HG03097 (cell line): ENCODE measurements around the gene NT5M.

ENCODE experiments used
- ATAC-seq: cut with Tn5 transposase; IDR thresholded peaks from one replicate; pipeline ENCODE4 v1.9.1; 2021; ENCODE audit not compliant: unreplicated experiment, low FRiP score

Gene NT5M

DNA sequence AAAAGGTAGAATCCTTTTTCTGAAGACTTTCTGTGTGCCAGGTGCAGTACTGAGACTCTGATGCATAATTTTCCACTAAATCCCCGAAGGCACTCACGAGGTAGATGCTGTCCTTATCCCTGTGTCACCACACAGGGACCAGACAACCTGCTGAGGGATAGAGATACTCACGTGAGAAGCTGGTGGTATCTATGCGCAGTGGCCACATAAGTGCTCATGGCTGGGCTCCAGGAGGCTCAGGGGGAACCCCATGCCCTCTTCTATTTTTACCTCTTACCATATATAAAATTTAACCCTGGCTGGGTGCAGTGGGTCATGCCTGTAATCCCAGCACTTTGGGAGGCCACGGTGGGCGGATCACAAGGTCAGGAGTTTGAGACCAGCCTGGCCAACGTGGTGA is 38.3 kb downstream of the NT5M start:
- ATAC-seq: no peak

DNA sequence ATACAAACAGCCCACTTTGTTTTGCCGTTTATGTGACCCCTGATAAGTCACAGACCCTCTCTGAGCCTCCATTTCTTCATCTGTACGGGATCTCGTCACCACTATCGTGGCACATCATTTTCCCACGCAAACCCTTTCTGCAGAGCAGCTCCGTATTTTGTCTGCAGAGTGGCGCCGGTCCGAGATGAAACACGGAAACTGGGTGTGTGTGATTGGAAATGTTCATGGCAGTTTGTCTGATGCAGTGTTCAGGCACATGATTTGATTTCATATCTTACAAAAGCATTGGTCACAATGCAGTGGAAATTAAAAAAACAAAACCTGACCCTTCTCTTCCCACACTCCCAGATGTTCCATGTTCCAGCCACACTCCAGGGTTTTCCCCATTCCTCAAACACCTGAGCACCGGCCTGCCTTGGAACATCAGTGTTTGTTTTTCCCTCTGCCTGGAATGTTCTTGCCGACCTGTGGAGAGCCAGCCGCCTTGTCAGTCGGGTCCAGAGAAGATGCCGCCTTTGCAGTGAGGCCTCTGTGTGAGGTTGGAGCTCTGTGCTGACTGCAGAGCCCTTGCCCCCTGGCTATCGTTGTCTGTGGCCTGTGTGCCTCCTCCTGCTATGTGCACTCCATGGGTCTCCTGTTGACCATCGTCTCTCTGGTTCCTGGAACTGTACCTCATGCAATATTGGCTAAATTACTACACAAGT is 39.2 kb downstream of the NT5M start:
- ATAC-seq: no peak

DNA sequence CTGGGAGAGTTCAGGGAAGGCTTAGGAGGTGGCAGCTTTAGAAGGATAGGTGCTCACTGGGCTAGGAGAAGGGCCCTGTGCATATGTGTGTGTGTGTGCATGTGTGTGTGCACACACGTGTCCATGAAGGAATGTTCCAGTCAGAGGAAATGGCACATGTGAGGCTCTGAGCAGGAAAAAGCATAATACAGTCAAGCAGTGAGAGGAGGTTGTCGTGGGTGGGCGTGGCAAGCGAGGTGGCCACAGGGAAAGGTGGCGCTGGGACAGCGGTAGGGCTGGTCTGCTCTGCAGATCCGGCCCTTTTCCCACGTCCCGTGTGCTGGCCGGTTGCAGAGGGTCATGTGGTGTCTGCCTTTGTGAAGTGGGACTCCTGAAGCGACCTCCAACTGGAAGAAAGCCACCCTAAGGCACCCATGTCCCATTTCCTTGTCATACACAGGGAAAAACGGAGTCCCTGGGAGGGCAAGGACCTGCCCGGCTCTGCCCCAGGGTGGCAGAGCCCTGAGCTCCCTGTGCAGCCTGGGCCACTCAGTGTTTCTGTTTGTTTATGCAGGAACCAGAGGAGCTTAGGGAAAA is 40.1 kb downstream of the NT5M start:
- ATAC-seq: no peak

DNA sequence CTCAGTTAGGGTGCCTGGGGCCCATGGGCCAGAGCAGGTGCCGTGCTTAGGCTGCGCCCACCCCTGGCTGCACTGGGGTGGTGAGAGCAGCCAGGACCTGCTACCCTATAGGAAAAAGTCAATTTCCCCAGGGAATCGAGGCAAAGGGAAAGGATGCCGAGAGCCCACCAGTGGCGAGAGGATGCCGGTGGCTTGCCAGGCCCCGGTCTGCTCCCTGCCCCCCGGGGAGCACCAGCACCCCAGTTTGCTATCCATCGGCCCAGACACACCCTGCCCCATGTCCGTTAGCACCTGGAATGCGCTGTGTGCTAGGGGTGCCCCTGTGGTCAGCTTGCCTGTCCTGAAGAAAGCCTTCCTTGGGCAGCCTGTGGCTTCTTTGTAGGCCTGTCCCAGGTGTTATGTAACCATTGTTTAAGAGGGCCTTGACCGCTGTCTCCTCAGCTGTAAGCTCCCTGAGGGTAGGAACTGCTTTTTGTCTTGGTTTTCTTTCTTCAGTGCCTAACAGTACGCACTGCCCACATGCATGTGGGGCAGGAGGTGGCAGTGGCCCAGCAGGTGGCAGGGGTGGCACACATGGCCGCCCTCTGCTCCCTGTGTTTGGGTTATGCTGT is 40.8 kb downstream of the NT5M start:
- ATAC-seq: no peak

DNA sequence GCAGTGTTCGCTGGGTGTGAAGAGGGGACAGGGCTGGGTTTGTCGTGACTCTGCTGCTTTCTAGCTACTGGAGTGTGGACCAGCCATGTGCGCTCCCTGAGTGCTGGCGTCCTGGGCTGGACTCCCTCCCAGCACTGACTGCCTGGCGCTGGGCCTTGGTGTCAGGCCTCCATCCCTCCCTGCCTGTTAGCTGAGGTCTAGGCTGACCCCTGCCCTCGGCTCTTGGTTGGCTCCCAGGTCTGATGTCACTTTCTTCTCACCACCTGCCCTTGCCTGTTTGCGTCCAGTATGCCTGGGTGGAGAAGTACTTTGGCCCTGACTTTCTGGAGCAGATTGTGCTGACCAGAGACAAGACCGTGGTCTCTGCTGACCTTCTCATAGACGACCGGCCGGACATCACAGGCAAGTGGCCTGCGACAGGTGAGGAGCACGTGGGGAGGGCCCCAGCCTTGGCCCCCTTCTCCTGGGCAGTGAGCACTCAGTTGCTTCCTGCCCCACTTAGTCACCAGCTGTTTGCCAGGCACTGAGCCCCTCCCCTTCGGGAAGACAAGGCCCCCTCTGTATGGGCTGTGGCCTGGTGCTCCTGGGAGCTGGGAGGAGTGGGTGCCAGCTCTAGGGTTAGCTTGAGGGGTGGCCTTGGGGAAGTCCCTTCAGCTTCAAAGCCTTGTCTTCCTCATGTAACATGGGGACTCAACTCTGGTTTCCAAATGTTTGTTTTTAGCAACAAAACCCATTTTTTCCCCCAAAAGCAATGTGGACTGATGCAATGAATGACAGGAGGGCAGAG is 41.5 kb downstream of the NT5M start:
- no peak for ATAC-seq

DNA sequence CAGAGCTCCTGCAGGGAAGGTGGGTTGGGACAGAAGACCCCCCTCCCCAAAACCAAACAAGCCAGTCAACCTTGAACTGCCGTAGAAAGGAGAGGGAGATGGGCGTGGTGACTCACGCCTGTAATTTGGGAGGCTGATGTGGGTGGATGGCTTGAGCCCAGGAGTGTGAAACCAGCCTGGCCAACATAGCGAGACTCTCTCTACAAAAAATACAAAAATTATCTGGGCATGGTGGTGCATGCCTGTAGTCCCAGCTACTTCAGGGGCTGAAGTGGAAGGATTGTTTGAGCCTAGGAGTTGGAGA is 42.1 kb downstream of the NT5M start:
- no peak for ATAC-seq

DNA sequence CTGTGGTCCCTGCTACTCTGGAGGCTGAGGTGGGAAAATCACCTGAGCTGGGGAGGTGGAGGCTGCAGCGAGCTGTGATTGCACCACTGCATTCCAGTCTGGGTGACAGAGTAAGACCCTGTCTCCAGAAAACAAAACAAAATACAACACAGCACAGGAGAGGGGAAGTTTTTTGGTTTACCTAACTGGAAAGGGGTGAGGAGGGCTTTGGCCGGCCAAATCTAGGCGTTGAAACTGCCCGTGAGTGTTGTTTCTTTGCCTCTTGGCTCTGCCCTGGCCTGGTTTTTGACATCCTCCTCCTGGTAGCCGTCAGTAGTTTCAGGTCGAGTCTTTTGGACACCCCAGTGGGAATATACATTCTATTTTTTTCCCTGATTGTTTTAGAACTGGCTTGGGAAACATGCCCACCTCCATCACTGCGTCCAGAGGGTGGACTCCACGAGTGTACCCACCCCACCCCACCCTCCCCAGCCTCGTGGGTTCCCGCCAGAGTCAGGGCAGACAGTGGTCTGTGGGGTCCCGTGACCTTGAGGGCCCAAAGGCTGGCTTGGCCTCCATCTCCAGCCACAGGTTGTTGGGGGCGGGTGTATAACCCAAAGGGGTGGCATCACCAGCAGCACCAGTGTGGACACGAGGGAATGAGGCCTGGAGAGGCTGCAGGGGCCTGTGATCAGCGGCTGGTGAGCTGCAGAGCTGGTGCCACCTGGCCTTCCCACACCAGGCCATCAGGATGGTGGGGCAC is 42.7 kb downstream of the NT5M start:
- ATAC-seq: no peak

DNA sequence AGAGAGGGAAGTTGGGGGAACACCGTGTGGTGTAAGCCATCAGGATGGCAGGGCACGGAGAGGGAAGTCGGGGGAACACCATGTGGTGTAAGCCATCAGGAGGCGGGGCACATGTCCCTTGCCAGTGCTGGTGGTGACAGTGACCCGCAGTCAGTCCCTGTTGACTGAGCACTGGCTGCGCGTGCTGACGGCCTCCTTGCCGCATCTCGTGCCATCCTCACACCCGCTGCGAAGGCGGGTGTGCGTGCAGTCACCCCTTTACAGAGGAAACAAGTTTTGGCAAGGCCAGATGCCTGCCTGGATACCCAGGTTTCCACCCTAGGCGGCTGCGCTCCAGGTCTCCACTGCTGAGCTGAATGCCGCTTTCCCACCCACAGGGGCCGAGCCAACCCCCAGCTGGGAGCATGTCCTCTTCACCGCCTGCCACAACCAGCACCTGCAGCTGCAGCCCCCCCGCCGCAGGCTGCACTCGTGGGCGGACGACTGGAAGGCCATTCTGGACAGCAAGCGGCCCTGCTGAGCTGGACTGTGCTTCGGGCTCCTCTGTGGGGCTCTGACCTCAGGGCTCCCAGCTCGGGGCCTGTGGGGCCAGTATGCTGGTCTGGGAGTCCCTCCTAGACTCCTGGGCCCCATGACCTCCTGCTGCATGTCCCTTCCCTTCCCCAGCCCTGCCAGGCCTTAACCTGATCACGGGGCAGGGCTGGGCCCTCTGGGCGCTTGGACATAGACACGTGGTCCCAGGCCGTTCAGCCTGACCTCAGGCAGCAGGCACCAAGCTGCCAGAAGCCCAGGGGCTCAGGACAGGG is 43.5 kb downstream of the NT5M start:
- ATAC-seq: no peak

DNA sequence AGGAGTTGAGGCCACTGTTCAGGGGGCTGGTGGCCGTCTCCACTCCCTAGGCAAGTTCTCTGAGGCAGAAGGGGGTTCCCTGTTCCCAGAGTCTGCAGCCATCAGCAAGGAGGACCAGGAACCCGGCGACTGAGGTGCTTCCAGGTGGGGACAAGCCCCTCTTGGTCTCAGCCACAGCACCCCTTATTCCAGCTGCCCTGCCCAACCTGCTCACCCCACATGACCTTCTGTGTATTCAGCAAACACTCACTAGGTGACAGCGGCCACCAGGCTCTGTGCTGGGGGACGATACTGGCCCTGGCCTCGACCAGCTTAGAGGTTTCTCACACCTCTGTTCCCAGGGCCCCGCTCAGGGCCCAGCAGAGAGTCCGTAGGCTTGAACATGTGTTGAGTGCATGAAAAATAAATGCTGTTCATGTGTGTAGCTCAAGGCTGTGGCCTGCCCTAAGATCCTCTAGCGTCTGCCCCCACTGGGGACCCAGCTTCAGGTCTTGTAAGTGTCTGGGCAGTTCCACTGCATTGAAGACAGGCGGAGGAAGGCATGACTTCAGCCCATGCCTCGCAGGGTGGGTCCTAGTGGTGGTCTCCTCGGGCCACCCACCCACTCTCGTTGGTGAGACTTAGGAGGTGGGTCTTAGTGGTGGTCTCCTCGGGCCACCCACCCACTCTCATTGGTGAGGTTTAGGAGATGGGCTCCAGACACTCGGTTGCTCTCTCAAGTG is 44.2 kb downstream of the NT5M start:
- no peak for ATAC-seq

DNA sequence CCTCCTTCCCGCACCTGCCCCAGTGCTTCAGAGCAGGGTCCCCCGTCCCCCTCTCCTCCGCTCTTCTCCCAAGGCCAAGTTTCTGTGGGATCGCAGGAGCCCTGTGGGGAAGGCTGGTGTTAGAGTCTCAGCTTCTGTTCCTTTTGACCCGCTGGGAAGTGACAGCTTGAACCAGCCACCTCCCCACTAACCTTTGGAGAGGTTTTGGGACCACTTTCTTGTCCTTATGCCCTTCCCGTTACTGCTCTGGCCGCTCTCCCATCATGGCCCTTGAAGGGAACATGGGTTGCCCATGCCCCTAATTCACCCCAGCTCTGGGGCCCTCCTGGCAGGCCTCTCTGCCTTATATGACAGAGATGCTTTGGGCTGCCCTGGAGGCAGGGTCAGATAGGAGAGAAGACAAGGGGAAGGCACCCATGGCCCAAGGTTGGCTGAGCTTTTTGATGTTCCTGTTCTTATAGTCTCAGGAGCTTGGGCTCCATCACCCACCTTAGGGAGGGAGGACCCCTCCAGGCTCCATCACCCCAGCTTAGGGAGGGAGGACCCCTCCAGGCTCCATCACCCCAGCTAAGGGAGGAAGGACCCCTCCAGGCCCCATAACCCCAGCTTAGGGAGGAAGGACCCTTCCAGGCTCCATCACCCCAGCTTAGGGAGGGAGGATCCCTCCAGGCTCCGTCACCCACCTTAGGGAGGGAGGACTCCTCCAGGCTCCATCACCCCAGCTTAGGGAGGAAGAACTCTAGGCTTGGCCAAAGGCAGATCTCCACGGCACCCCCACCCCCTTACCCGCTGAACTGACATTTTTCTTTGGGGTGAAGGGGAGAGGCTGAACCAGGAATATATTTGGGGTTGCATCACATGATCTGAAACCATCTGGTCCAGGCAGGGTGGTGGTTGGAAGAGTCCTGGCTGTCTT is 45.0 kb downstream of the NT5M start:
- ATAC-seq: no peak

DNA sequence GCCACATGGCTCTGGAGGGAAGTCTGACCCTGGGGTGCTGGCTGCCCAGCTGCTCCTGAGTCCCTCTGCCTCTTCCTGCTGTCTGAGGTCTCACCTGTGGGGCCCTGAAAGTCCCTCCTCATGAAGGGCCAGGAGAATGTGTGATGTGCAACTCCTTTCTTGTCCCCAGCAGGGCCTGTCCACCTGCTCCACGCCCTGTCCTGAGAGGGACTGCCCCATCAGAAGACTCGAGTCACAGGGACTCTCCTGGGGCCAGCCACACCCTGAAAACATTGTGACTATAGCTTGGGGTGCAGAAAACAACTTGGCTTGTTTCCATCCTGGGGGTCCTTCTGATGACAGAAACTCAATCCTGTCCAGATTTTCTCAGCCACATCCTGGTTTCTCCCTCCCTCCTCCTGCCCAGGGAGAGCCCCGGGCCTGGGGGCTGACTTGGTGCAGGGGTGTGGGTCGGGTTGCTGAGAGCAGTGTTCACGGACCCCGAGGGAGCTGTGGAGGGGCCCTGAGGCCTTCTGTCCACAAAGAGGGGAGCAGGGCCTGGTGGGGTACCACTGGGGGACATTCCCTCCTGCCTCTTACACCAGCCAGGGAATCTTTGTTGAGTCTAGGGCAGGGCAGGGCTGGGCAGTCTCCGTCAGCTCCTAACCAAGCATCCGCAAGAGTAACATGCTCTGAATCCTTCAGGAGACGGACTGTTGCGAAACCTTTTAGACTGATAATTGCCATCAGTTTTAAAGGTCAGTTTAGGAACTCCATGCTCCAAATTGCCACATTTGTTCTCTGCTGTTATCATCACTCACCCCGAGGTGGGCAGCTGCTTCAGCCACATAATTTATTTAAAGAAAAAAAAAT is 45.9 kb downstream of the NT5M start:
- ATAC-seq: no peak

DNA sequence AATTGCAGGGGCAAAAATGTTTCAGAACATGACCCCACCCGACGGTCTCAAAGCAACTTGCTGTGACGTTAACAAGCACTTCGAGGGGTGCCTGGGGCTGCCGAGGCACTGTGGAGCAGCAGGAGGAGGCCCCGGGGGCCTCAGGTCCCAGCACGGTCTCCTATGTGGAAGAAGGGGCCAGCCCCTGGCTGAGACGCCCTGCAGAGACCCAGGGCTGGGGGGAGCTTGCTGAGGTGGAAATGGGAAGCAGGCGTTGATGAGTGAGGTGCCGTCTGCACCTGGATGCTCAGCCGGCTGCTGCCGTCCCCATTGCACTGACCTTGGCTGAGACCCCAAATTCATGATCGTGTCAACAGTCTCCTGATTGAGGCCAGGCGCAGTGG is 46.5 kb downstream of the NT5M start:
- ATAC-seq: no peak

DNA sequence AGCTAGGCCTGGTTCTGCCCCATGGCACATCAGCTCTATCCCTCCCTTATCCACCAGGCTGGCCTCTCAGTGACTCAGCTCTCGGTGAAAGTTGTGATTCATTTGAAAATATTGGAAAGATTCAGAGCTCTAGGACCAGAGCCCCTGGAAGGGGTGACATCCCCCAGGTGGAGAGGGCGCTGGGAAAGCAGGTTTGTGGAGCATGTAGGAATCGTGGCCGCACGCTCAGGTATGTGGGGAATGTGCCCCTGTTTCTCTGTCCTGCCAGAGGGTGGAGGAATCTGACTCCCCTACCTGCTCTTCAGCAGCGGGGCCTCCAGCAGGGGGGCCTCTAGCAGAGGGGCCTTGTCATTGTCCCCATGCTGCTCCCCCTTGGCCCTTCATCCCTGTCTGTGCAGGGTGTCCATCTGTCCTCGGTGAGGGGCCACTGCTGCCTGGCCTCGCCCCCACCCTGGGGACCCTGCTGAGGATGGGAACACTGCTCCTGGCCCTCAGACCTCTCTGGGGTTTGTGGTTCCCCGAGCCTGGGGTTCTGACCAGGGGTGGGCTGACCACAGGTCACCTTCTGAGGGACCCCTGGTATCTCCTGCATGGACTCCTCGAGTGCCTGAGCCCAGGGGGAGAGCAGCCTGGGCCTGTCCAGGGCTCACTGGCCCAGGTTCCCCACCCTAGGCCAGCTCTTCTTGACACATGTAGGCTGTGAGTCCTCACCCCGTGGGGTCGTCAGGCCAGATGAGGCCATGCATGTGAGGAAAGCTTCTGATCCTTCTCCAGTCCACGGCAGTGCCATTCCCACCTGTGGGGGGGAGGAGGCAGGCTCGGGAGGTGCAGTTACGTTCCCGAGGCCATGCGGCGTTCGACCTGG is 47.5 kb downstream of the NT5M start:
- ATAC-seq: no peak

DNA sequence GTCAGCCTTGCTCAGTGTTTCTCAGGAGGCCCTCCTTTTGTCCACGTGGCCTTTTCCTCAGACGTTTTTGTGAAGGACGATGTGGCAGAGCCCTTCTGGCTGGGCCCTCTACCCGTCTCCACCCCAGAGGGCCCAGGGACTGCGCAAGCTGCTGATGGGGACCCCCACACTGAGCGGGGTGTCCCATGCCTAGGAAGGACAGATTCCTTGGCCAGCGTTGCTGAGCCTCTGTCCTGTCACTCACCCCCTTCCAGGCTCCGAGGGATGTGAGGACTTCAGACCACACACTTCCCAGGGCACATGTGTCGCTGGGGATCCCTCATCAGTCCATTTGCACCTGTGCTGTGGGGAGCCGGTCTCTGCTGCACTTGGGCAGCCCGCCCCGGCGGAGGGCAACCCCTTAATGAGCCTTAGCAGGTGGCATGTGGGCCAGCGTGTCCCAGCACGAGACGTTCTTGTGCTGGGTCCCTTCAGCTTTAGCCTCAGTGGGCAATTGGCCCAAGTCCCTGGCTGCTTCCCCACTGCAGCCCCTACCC is 48.3 kb downstream of the NT5M start:
- no peak for ATAC-seq

DNA sequence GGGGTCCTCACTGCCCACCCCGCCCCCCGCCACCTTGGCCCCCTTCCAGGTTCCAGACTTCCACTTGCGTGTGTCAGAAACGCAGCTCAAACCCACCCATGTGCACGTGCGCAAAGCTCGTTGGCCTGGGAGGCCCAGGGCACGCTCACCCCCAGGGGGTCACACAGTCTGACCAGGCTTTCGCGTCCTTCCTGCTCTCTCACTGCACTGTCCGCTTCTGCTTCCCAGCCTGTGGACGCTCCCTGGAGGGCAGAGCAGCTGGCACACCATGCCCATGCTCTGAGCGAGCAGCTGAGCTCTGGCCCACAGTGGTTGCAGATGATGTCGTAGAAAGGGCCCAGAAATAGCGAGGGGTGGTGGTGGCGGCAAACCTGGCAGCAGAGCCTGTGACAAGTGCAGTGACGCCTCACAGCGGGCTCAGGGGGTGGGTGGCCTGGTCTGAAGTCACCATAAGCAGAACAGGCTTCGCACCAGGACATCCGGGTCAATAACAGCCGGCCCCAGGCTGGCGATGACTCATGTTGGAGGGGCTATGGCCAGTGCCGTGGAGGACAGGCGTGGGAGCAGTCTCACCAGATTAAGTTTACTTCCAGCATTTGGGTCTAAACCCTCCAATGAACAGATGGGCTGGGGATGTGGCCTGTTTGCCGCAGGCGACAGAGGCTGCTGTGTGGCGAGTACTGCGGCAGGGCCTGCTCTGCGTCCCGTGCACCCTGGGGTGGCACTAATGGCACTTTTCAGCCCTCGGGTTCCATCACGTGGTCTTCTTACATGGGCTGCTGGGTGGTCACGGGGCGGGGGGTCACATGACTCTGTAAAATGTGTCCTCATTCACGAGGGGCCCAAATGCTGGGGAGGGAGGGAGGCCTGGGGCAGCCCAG is 49.0 kb downstream of the NT5M start:
- ATAC-seq: no peak
